T follicular helper cell (primary cell): ENCODE results near the gene SMIM28.

Source experiments
- DNase-seq: peaks from one replicate; pipeline ENCODE4 v3.0.0-alpha.2; 2020; ENCODE audit warnings: low read depth

The SMIM28 gene

DNA sequence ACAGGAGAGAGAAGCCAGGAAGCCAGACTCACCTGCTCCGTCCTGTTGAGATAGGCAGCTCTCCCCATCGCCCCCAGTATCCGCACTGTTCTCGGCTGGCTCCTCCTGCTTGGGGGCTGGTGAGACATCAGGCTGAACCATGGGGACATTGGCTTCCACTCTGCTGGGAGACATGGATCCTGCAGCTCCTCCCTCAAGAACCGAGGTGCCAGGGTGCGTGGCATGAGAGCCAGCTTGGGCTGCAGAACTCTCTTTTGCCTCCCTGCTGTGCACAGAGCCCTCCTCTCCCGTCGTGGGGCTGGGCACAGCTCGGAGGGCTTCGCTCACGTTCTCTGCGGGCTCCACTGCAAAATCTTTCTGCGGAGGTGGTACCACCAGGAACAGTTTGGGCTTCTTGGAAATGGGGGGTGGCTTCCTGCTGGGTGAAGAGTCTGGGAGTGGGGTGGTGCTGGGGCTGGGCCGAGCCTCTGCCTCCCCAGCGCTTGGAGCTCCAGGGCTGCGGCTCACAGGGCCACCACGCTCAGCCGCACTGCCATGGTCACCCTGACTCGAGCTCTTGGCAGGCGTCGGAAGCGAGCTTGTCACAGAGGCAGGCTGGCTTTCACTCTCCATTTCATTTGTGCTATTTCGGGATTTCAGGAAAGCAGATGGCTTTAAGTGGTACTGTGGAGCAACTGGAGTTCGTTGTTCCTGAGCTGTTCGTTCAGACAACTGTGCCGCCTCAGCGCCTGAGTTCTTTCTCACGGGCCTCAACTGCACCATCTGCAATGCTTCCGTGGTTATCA, 52.8 kb downstream of the SMIM28 start:
- DNase-seq: no peak

DNA sequence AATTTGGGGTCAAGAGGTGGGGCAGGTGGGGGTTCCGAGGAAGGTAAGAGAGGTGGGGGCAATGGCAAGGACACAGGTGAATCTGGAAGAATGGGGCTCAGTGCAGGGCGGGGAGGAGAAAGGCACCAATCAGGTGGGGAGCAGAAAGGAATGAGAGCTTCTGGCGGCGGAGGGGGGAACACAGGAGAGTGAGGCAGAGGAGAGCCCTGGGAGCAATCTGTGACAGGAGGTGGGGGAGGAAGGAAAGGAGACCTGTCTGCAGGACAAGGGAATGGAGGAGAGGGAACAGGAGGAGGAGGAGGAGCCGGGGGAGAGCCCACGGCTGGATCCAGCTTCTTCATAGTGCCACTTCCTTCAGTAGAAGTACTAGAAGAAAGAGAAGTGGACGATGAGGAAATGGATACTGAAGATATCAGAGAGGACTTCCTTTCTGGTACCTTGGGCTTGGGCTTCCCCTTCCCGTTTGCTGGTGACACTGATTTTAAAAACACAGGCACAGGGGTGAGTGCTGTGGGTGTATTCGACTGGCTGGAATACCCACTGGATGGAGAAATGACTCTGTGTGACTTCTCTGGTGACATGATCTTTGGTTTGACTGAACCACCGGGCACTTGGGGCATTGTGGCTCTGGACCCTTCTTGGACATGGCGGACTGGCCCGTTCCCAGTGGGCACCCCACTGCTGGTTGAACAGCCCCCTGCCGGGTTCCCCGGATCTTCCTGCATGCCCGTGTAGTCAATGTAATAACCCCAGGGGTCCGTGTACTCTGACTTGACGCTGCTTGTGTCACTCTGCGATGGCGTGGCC, 53.8 kb downstream of the SMIM28 start:
- no peak for DNase-seq

DNA sequence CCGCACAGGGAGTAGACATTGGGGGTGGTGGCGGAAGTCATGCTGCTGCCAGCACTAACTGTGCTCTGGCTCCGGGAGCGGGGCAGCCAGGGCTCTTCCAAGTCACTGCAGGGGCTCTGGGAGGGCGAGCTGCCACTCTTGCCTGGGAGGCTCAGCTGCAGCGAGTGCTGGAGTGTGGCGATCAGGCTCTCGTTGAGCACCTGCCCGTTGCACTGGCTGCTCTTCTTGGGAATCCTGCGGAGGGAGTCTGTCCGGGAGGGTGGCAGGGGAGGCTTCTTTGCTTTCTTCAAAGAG, 54.3 kb downstream of the SMIM28 start:
- no peak for DNase-seq
